Measurements from ENCODE around the gene CTAG2. TPM values are rescaled to one million over a fixed set of nuclear protein-coding genes. Genes with fewer than 3 reads are reported as not detected.

The CTAG2 gene
- total and polyA plus RNA-seq, 2 donors (not counting 3 experiments of a cell fraction or from before 2014, with no cell fraction given): not detected

- Histone ChIP-seq H3K36me3 (ENCODE audit: control insufficient read depth in 2 of 2, extremely low read depth in 1 of 2, insufficient read depth in 2 of 2, low read length in 2 of 2) (peaks cover 0 to 11% of the 10 kb centered on the region in 2 experiments), H2AFZ (ENCODE audit: low read depth, low read length) (no peak overlapping the region), H3K27me3 (ENCODE audit: control insufficient read depth in 2 of 2, insufficient read depth in 2 of 2, low read length in 2 of 2) (no peaks in the 10 kb centered on the region), H3K4me1 (ENCODE audit: control insufficient read depth, extremely low read depth, insufficient read depth, low read length) (peaks cover 3% of the 10 kb centered on the region), H4K20me1 (replicated peaks; ENCODE audit: control insufficient read depth, extremely low read depth, insufficient read depth, low read length) (no peaks in the 10 kb centered on the region), H3K9me1 (replicated peaks; ENCODE audit: control insufficient read depth, extremely low read depth, insufficient read depth, low read length) (no peaks in the 10 kb centered on the region), H3K79me2 (ENCODE audit: control insufficient read depth, insufficient read depth, low read length) (no peaks in the 10 kb centered on the region), H3K4me2 (ENCODE audit: insufficient read depth, low read length) (no peak overlapping the region), H3K27ac (ENCODE audit: insufficient read depth, low read depth, low read length) (no peak overlapping the region), H3K4me3 (replicated peaks in 1 of 3; ENCODE audit: insufficient read depth in 1 of 3, low read depth in 1 of 3, low read length in 3 of 3) (no peak overlapping the region), H3K9me3 (replicated peaks; ENCODE audit: control insufficient read depth, insufficient read depth, low read length) (no peaks in the 10 kb centered on the region), H3K9ac (replicated peaks; ENCODE audit: extremely low read depth, insufficient read depth, low read length) (no peak overlapping the region)
- intact Hi-C loops (cut with micrococcal nuclease) (no loop called here), dilution Hi-C loops (cut with MboI; ENCODE audit: extremely low pct_ligation_motif_present, low sequenced_read_pairs) (no loop called here)
- DNase-seq (ENCODE audit: low read depth, low spot score): no peak
- ChIA-PET POLR2A (no interaction called here), CTCF (interaction anchor here (1.2 to 1.8 kb wide), 2 partner anchors 16 to 53 kb away, joined by 5 to 13 read pairs; partner anchors contain the start of gene GAB3)
- FAIRE-seq: no peak
- BruUV-seq (replicated peaks): no TSS peak
- TF ChIP-seq JUN (IDR thresholded peaks at IDR 0.05; ENCODE audit: borderline replicate concordance, insufficient read depth, insufficient read length, low read depth) (no peak), GATA2 (IDR thresholded peaks at IDR 0.05; ENCODE audit: insufficient read depth, insufficient read length, low read depth, low read length) (no peak), EZH2 (IDR thresholded peaks at IDR 0.05; ENCODE audit: borderline replicate concordance, low read depth, low read length, severe bottlenecking) (no peak), POLR2A (IDR thresholded peaks at IDR 0.05; ENCODE audit: low read depth, low read length) (no peak), POLR2AphosphoS5 (IDR thresholded peaks at IDR 0.05; ENCODE audit: insufficient read depth, low read depth, low read length) (no peak), FOS (IDR thresholded peaks at IDR 0.05; ENCODE audit: borderline replicate concordance, insufficient read depth, low read length) (no peak), MAX (IDR thresholded peaks at IDR 0.05; ENCODE audit: insufficient read depth, insufficient read length) (no peak), MYC (IDR thresholded peaks at IDR 0.05; ENCODE audit: low read depth, low read length) (no peak), CTCF (IDR thresholded peaks at IDR 0.05; ENCODE audit: extremely low read depth in 1 of 2, insufficient read depth in 1 of 2, low read depth in 1 of 2, low read length in 2 of 2) (no peak)
These were observed 43.3 kb upstream of the CTAG2 start for GRCh38 chrX:154696676-154697045.
